SU-DHL-6 (cell line): ENCODE results near the gene CLPTM1L.

Experiments
- EZH2phosphoT487 ChIP-seq: fragments of 200-600 bp; sonication (generic), shearing (Covaris generic); conservative IDR thresholded peaks from 2 replicates; pipeline ENCODE4 v1.6.1; 2018; ENCODE audit warnings: mild to moderate bottlenecking, antibody characterized with exemption, low read length, moderate library complexity, mixed read lengths
- TF ChIP-seq, protein P1 (sequence below): fragments of 200-600 bp; sonication (generic); IDR thresholded peaks from one replicate; pipeline ENCODE4 v1.5.1; 2017; ENCODE audit warnings: antibody characterized with exemption, mild to moderate bottlenecking, low read length, moderate library complexity; ENCODE audit not compliant: insufficient read depth, poor library complexity, severe bottlenecking

DNA sequence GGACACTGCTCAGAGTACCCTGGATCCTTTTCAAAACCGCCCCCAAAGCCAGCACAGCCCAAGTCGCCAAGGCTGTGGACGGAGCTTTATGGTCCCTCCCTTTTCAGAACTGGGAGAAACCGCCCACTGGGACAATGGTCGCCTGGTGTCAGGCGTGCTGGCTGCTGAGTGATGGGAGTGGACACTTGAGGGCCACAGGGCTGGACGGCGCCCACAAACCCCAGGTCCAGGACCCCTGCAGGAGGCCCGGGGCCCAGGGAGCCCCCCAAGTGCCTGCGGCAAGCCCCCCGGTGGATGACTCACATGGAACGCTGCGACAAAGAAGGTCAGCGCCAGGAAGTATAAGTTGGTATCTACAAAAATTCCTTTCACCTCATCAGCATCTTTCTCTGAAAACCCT, 10.9 kb downstream of the CLPTM1L start:
- TF ChIP-seq, protein P1, sequence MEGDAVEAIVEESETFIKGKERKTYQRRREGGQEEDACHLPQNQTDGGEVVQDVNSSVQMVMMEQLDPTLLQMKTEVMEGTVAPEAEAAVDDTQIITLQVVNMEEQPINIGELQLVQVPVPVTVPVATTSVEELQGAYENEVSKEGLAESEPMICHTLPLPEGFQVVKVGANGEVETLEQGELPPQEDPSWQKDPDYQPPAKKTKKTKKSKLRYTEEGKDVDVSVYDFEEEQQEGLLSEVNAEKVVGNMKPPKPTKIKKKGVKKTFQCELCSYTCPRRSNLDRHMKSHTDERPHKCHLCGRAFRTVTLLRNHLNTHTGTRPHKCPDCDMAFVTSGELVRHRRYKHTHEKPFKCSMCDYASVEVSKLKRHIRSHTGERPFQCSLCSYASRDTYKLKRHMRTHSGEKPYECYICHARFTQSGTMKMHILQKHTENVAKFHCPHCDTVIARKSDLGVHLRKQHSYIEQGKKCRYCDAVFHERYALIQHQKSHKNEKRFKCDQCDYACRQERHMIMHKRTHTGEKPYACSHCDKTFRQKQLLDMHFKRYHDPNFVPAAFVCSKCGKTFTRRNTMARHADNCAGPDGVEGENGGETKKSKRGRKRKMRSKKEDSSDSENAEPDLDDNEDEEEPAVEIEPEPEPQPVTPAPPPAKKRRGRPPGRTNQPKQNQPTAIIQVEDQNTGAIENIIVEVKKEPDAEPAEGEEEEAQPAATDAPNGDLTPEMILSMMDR = no peak
- no peak for TF ChIP-seq EZH2phosphoT487
